HL-60/S4 treated with phorbol 12-myristate 13-acetate at 8.2 ng/mL for 4 days and 3 days (cell line): Measurements from ENCODE around the gene KCNC4.

Source experiments
- in situ Hi-C: fragments of 300-500 bp; cut with MboI; formaldehyde crosslinking; loops from 2 replicates; pipeline ENCODE4 v1.15.0; 2022; ENCODE audit warnings: low sequenced_read_pairs

KCNC4 gene

GRCh38 chr1:110188035-110188618, 22.0 kb upstream of the KCNC4 start:
- in situ Hi-C loops: no loop called here

DNA sequence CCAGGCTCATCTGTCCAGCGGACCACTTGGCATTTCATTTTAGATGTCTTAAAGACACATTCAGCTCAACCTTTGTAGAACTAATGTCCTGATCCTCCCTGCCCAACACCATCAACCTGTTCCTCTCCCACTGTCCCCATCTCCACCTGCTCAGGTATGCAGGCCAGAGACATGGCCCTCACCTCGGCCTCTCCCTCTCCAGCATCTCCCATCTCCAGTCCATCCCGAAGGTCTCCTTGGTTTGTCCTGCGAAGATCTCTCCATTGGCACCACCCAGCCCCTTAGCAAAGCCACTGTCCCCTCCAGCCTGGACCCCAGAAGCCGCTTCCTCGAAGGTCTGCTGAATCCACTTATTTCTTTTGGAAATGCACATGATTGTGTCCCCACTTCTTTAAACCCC, 20.9 kb upstream of the KCNC4 start:
- in situ Hi-C loops: no loop called here

DNA sequence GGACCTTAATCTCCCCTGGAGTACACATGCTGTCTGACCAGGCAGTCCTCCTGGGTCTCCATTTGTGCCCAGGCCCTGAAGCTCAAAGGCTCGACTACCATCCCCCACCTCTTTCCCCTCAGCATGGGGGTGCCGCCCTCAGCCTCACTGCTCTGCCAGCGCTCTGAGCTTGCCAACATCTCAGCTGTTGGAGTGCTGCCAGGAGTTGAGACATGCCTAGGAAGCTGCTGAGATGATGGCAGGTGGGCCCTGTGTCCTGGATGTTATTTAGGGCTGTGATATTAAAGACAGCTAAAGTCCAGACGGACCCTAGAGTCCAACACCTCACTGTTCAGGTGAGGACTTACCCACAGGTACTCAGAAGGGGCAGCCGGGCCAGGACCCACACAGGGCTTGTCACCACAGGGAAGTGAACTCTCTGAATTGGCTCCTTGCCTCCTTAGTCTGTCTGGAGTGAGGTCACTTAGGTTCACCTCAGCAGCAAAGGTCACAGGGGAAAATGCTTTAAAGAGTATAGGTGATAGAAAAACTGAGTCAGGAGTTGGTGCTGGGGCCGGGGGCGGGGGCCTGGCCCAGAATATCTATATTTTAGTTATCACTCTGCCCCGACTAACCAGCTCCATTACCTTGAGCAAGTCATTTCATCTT, 19.7 kb upstream of the KCNC4 start:
- in situ Hi-C loops: no loop called here

- in situ Hi-C loops: no loop called here
Observed at GRCh38 chr1:110192541-110192940, 17.6 kb upstream of the KCNC4 start.

- in situ Hi-C loops: no loop called here
Observed at GRCh38 chr1:110195196-110195595, 14.9 kb upstream of the KCNC4 start.

- in situ Hi-C loops: no loop called here
Observed at GRCh38 chr1:110196917-110197765, 13.0 kb upstream of the KCNC4 start.

DNA sequence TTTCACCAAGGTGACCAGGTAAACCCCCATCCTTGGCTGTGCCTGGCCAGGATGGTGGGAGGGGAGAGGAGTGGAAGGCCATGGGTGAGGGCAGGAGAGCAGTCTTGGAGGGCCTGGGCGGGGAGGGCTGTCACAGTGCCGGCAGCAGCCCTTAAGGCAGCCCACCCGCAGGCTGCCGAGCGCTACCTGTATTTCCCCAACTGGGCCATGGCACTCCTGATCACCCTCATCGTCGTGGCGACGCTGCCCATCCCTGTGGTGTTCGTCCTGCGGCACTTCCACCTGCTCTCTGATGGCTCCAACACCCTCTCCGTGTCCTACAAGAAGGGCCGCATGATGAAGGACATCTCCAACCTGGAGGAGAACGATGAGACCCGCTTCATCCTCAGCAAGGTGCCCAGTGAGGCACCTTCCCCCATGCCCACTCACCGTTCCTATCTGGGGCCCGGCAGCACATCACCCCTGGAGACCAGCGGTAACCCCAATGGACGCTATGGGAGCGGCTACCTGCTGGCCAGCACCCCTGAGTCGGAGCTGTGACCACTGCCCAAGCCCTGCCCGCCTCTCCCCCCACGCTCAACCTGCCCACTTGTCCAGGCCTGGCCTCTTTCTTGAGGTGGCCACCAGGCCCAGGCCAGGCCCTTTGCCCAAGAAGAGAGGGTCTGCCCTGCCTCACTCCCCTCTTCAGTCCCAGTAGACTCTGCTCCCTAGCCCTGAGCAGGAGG, 12.0 kb upstream of the KCNC4 start:
- in situ Hi-C loops: no loop called here

- in situ Hi-C loops: no loop called here
Observed at GRCh38 chr1:110198746-110199145, 11.4 kb upstream of the KCNC4 start.

- in situ Hi-C loops: loop anchor here (10.0 kb wide), 2 partner anchors 105 to 255 kb away; partner anchors contain the start of gene PROK1
Observed at GRCh38 chr1:110200190-110200589, 9.9 kb upstream of the KCNC4 start.

GRCh38 chr1:110200666-110201065, 9.4 kb upstream of the KCNC4 start:
- in situ Hi-C loops: loop anchor here (10.0 kb wide), 2 partner anchors 104 to 254 kb away; partner anchors contain the start of gene PROK1

- in situ Hi-C loops: loop anchor here (10.0 kb wide), 2 partner anchors 104 to 254 kb away; partner anchors contain the start of gene PROK1
Observed at GRCh38 chr1:110201157-110201825, 8.8 kb upstream of the KCNC4 start.

DNA sequence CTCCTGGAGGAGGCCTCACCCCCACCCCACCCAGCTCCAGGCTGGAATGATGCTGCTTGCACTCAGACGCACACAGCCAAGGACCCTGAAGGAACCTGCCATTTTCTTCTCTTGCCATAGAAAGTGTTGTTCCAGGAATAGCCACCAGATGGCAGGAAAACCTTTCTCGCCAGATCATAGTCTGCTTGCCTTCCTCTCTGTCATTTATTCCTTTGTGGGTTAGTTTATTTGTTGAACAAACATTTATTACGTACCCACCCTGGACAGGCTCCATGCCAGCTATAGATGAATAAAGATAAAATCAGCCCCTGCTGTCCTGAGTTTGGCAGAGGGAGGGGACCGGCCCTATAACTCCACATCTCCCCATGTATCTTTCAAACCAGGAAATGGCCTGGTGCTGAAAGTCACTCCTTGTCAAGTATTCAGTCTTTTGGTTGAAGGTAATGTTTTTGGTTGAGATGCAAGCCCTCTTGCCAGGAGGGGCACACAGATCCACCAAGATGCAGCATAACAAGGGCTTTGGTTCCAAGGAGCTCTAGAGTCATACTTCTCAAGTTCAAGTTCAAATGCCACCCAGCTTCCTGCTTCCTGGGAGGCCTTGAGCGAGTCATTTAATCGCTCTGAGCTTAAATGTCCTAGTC, 7.0 kb upstream of the KCNC4 start:
- in situ Hi-C loops: loop anchor here (10.0 kb wide), 2 partner anchors 102 to 252 kb away; partner anchors contain the start of gene PROK1

DNA sequence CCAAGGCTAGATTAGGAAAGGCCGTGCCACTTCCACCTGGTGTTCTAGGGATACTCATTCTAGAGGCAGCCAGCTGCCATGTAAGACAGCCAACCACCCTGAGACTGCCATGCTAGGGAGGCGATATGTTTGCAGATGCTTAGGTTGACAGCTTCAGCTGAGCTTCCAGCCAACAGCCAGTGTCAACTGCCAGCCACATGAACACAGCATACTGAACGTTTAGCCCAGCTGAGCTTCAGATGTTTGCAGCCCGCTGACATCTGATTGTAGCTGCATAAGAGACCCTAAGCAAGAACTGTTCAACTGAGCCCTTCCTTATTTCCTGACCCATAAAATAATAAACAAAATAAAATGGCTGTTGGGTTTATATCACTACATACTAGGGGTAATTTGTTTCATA, 5.0 kb upstream of the KCNC4 start:
- in situ Hi-C loops: loop anchor here (10.0 kb wide), 2 partner anchors 100 to 250 kb away; partner anchors contain the start of gene PROK1

GRCh38 chr1:110205591-110206155, 4.4 kb upstream of the KCNC4 start:
- in situ Hi-C loops: loop anchor here (10.0 kb wide), 2 partner anchors 99 to 249 kb away; partner anchors contain the start of gene PROK1

DNA sequence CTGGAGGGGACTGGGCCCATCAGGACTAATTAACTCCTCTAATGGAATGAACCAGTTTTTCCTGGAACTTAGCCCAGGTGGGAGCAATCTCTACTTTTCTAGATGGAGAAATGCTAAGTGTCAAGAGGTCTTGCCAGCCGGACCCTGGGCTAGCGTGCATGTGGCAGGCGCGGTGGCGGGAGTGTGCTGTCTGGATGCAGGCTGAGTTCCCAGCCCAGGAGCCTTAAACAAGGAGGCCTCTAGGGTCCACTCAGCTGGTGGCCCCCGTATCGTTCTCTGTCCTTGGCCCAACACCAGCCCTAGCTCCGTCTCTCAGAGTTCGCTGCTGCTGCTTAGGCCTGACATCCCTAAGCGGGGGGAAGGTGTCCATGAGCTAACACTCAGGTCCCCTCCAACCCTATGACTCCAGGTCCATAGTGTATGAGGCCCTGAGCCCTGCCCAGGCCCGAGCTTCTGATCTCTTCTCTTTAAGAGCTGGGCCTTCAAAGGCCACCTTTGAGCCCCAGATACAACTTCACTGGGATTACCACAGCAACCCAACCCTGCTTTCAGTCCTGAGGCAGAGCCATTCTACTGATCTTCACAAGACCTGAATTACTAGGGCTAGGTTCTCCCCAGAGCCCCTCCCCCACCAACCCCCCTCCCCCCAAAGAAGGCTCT, 3.7 kb upstream of the KCNC4 start:
- in situ Hi-C loops: loop anchor here (10.0 kb wide), 2 partner anchors 98 to 248 kb away; partner anchors contain the start of gene PROK1

DNA sequence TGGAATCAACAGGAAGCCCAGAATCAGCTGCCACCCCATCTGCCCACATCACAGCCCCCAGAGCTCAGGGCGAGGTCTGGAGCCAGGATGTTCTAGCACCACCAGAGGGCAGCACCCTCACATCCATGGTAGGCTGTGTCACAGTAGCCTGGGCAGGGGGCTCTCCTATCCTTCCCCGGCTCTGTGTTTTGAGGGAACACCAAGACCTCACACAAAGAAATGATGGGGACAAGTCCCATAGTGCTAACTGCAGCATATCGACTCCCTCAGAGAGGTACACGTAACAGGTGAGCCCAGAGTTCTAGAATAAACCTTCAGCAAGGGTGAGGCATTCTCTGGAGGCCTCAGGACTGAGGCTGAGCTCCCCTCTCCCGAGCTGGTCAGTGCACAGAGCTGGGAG, 2.3 kb upstream of the KCNC4 start:
- in situ Hi-C loops: loop anchor here (10.0 kb wide), 2 partner anchors 97 to 247 kb away; partner anchors contain the start of gene PROK1

- in situ Hi-C loops: loop anchor here (10.0 kb wide), 2 partner anchors 96 to 246 kb away; partner anchors contain the start of gene PROK1
Observed at GRCh38 chr1:110208916-110209645, 1.0 kb upstream of the KCNC4 start.
